D721Med (cell line): ENCODE results near the gene ZNF664.

ENCODE experiments used
- DNase-seq: peaks from one replicate; pipeline ENCODE4 v3.0.0; 2011; ENCODE audit warnings: low spot score; ENCODE audit not compliant: insufficient read length
- FAIRE-seq: peaks from 2 replicates; lab custom pipeline; 2011; peaks lifted over from hg19 to GRCh38; lab: Jason Lieb, UNC
- CTCF ChIP-seq: IDR thresholded peaks from 2 replicates; pipeline ENCODE4 v1.5.1; 2012; ENCODE audit warnings: mild to moderate bottlenecking, control low read depth; ENCODE audit not compliant: insufficient read depth; ENCODE audit errors: missing control alignments

ZNF664 gene

GRCh38 chr12:123990511-123990910, 17.5 kb downstream of the ZNF664 start:
- no peak for DNase-seq

GRCh38 chr12:123991372-123991951, 18.4 kb downstream of the ZNF664 start:
- TF ChIP-seq CTCF: no peak
- FAIRE-seq: no peak

More at GRCh38 chr12:123990511-123990910, 17.5 kb downstream of the ZNF664 start:
- FAIRE-seq: no peak
- no peak for TF ChIP-seq CTCF

GRCh38 chr12:123992118-123992825, 19.3 kb downstream of the ZNF664 start:
- DNase-seq: no peak
- no peak for TF ChIP-seq CTCF
- FAIRE-seq: no peak

More at GRCh38 chr12:123991372-123991951, 18.4 kb downstream of the ZNF664 start:
- DNase-seq: no peak

- TF ChIP-seq CTCF: no peak
- DNase-seq (no peak), FAIRE-seq (no peak)
Measured at GRCh38 chr12:123995023-123995748, 22.2 kb downstream of the ZNF664 start.

- no peak for TF ChIP-seq CTCF
- FAIRE-seq: no peak
- no peak for DNase-seq
Measured at GRCh38 chr12:123996581-123996980, 23.6 kb downstream of the ZNF664 start.

GRCh38 chr12:123997033-123997822, 24.2 kb downstream of the ZNF664 start:
- FAIRE-seq: no peak

More at GRCh38 chr12:123997033-123997822, 24.2 kb downstream of the ZNF664 start:
- no peak for DNase-seq
- no peak for TF ChIP-seq CTCF
